ENCODE results near the gene FCF1. TPM values are rescaled to one million over a fixed set of nuclear protein-coding genes. Genes with fewer than 3 reads are reported as not detected.

FCF1 gene
- polyA plus RNA-seq, 1 donor from 2014 or later, result 39.8 TPM

GRCh38 chr14:74664717-74665116, 48.2 kb upstream of the FCF1 start:
- Histone ChIP-seq H3K4me3 (ENCODE audit: low read length) (no peak overlapping the region), H3K4me2 (ENCODE audit: low read length) (no peak overlapping the region), H3K79me2 (replicated peaks; ENCODE audit: insufficient read depth, low read length) (no peaks in the 10 kb centered on the region), H3K9me2 (ENCODE audit: insufficient read depth, low read length) (no peaks in the 10 kb centered on the region), H3K9ac (ENCODE audit: low read length) (no peak overlapping the region), H4K20me1 (ENCODE audit: insufficient read depth) (no peaks in the 10 kb centered on the region), H2AFZ (ENCODE audit: low read depth, low read length) (no peak overlapping the region), H3K27me3 (ENCODE audit: insufficient read depth, low read depth, low read length) (no peaks in the 10 kb centered on the region), H3K36me3 (ENCODE audit: insufficient read depth, low read length) (peaks cover 13% of the 10 kb centered on the region), H3F3A (ENCODE audit: insufficient read depth, low read length, poor library complexity, severe bottlenecking) (no peaks in the 10 kb centered on the region), H3K27ac (ENCODE audit: low read length) (no peak overlapping the region), H3K9me3 (ENCODE audit: low read length) (no peaks in the 10 kb centered on the region)
- TF ChIP-seq, protein P1, sequence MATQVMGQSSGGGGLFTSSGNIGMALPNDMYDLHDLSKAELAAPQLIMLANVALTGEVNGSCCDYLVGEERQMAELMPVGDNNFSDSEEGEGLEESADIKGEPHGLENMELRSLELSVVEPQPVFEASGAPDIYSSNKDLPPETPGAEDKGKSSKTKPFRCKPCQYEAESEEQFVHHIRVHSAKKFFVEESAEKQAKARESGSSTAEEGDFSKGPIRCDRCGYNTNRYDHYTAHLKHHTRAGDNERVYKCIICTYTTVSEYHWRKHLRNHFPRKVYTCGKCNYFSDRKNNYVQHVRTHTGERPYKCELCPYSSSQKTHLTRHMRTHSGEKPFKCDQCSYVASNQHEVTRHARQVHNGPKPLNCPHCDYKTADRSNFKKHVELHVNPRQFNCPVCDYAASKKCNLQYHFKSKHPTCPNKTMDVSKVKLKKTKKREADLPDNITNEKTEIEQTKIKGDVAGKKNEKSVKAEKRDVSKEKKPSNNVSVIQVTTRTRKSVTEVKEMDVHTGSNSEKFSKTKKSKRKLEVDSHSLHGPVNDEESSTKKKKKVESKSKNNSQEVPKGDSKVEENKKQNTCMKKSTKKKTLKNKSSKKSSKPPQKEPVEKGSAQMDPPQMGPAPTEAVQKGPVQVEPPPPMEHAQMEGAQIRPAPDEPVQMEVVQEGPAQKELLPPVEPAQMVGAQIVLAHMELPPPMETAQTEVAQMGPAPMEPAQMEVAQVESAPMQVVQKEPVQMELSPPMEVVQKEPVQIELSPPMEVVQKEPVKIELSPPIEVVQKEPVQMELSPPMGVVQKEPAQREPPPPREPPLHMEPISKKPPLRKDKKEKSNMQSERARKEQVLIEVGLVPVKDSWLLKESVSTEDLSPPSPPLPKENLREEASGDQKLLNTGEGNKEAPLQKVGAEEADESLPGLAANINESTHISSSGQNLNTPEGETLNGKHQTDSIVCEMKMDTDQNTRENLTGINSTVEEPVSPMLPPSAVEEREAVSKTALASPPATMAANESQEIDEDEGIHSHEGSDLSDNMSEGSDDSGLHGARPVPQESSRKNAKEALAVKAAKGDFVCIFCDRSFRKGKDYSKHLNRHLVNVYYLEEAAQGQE (IDR thresholded peaks at IDR 0.05; ENCODE audit: borderline replicate concordance), result no peak
- TF ChIP-seq RAD21 (conservative IDR thresholded peaks at IDR 0.05), result no peak
- no peak for TF ChIP-seq EP300 (conservative IDR thresholded peaks at IDR 0.05; ENCODE audit: poor library complexity, severe bottlenecking)
- no peak for TF ChIP-seq EZH2 (IDR thresholded peaks at IDR 0.05; ENCODE audit: borderline replicate concordance, insufficient read depth, low read length, poor library complexity, severe bottlenecking)
- TF ChIP-seq TAF1 (IDR thresholded peaks at IDR 0.05; ENCODE audit: low read depth), result no peak
- TF ChIP-seq SMC3 (conservative IDR thresholded peaks at IDR 0.05; ENCODE audit: poor library complexity), result no peak
- no peak for TF ChIP-seq MXI1 (conservative IDR thresholded peaks at IDR 0.05; ENCODE audit: poor library complexity, severe bottlenecking)
- TF ChIP-seq POLR2AphosphoS5 (IDR thresholded peaks at IDR 0.05), result no peak
- no peak for TF ChIP-seq CTCF (IDR thresholded peaks at IDR 0.05; ENCODE audit: poor library complexity, severe bottlenecking)

GRCh38 chr14:74667758-74668157, 45.2 kb upstream of the FCF1 start:
- Histone ChIP-seq H4K20me1 (ENCODE audit: insufficient read depth) (no peaks in the 10 kb centered on the region), H3K9me3 (ENCODE audit: low read length) (no peaks in the 10 kb centered on the region), H3K27ac (ENCODE audit: low read length) (no peak overlapping the region), H3K9me2 (ENCODE audit: insufficient read depth, low read length) (no peaks in the 10 kb centered on the region), H3K9ac (ENCODE audit: low read length) (no peak overlapping the region), H3K36me3 (ENCODE audit: insufficient read depth, low read length) (peaks cover 14% of the 10 kb centered on the region), H3F3A (ENCODE audit: insufficient read depth, low read length, poor library complexity, severe bottlenecking) (no peaks in the 10 kb centered on the region), H3K4me3 (ENCODE audit: low read length) (no peak overlapping the region), H3K4me2 (ENCODE audit: low read length) (no peak overlapping the region), H2AFZ (ENCODE audit: low read depth, low read length) (no peak overlapping the region), H3K79me2 (replicated peaks; ENCODE audit: insufficient read depth, low read length) (no peaks in the 10 kb centered on the region), H3K27me3 (ENCODE audit: insufficient read depth, low read depth, low read length) (no peaks in the 10 kb centered on the region)
- TF ChIP-seq RAD21 (conservative IDR thresholded peaks at IDR 0.05), result no peak

- no peak overlapping the region for H3K4me3 ChIP-seq (ENCODE audit: low read length)
- H3K27me3 ChIP-seq (ENCODE audit: insufficient read depth, low read depth, low read length), result no peaks in the 10 kb centered on the region
- no peaks in the 10 kb centered on the region for H4K20me1 ChIP-seq (ENCODE audit: insufficient read depth)
- peaks cover 13% of the 10 kb centered on the region for H3K36me3 ChIP-seq (ENCODE audit: insufficient read depth, low read length)
- no peaks in the 10 kb centered on the region for H3K79me2 ChIP-seq (replicated peaks; ENCODE audit: insufficient read depth, low read length)
- H2AFZ ChIP-seq (ENCODE audit: low read depth, low read length), result no peak overlapping the region
- no peak overlapping the region for H3K4me2 ChIP-seq (ENCODE audit: low read length)
- TF ChIP-seq MXI1 (conservative IDR thresholded peaks at IDR 0.05; ENCODE audit: poor library complexity, severe bottlenecking) (no peak), RAD21 (conservative IDR thresholded peaks at IDR 0.05) (no peak), EP300 (conservative IDR thresholded peaks at IDR 0.05; ENCODE audit: poor library complexity, severe bottlenecking) (no peak), SMC3 (conservative IDR thresholded peaks at IDR 0.05; ENCODE audit: poor library complexity) (no peak), EZH2 (IDR thresholded peaks at IDR 0.05; ENCODE audit: borderline replicate concordance, insufficient read depth, low read length, poor library complexity, severe bottlenecking) (no peak), POLR2AphosphoS5 (IDR thresholded peaks at IDR 0.05) (no peak), CTCF (IDR thresholded peaks at IDR 0.05; ENCODE audit: poor library complexity, severe bottlenecking) (no peak), TAF1 (IDR thresholded peaks at IDR 0.05; ENCODE audit: low read depth) (no peak)
- TF ChIP-seq, protein P1 (IDR thresholded peaks at IDR 0.05; ENCODE audit: borderline replicate concordance), result no peak
- no peak overlapping the region for H3K9ac ChIP-seq (ENCODE audit: low read length)
- H3K9me2 ChIP-seq (ENCODE audit: insufficient read depth, low read length), result no peaks in the 10 kb centered on the region
- H3K9me3 ChIP-seq (ENCODE audit: low read length), result no peaks in the 10 kb centered on the region
- no peak overlapping the region for H3K27ac ChIP-seq (ENCODE audit: low read length)
- no peaks in the 10 kb centered on the region for H3F3A ChIP-seq (ENCODE audit: insufficient read depth, low read length, poor library complexity, severe bottlenecking)
Measured at GRCh38 chr14:74669256-74669655, 43.7 kb upstream of the FCF1 start.

All from neural cell (in vitro differentiated cells).